ENCODE measurements around the gene RYR3.

RYR3 gene

DNA sequence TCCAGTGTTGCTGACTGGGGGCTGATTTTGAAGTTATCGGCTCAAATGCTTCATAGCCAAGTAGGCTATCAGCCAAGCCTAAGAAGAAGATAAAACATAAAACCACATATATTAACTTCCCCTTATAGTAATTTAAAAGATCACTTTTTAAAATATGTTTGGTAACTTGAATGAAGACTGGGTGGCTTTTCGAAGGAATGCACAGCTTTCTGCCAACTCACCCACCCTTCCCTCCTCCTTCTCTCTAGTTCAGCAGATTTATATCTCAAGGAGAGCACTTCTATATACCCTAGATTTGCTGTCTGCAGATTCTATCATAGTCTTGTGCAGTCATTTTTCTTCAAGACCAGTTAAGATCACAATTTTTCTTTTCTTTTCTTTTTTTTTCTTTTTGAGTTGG, 468.1 kb downstream of the RYR3 start:
- H2AFZ ChIP-seq (ENCODE audit: low read depth, low read length, severe bottlenecking), result no peak overlapping the region
- H3K9ac ChIP-seq (ENCODE audit: low read length), result no peak overlapping the region
- no peaks in the 10 kb centered on the region for H3K9me3 ChIP-seq (ENCODE audit: insufficient read depth, low read length)
- H3K79me2 ChIP-seq (ENCODE audit: insufficient read depth, low read length), result no peaks in the 10 kb centered on the region
- H3K27ac ChIP-seq (ENCODE audit: low read depth, low read length), result no peak overlapping the region
- no peak overlapping the region for H3K4me2 ChIP-seq (ENCODE audit: low read depth, low read length, poor library complexity, severe bottlenecking)
- TF ChIP-seq, protein P1, sequence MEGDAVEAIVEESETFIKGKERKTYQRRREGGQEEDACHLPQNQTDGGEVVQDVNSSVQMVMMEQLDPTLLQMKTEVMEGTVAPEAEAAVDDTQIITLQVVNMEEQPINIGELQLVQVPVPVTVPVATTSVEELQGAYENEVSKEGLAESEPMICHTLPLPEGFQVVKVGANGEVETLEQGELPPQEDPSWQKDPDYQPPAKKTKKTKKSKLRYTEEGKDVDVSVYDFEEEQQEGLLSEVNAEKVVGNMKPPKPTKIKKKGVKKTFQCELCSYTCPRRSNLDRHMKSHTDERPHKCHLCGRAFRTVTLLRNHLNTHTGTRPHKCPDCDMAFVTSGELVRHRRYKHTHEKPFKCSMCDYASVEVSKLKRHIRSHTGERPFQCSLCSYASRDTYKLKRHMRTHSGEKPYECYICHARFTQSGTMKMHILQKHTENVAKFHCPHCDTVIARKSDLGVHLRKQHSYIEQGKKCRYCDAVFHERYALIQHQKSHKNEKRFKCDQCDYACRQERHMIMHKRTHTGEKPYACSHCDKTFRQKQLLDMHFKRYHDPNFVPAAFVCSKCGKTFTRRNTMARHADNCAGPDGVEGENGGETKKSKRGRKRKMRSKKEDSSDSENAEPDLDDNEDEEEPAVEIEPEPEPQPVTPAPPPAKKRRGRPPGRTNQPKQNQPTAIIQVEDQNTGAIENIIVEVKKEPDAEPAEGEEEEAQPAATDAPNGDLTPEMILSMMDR (IDR thresholded peaks at IDR 0.05; ENCODE audit: insufficient read depth, low read length, poor library complexity, severe bottlenecking), result no peak
- TF ChIP-seq EZH2phosphoT487 (conservative IDR thresholded peaks at IDR 0.05; ENCODE audit: low read length), result no peak
- H3K27me3 ChIP-seq (ENCODE audit: low read length), result 0 out of 2 replicates have a peak, but pooled peaks cover 4% of the 10 kb centered on the region
- H3K9me2 ChIP-seq (replicated peaks; ENCODE audit: insufficient read depth, low read length), result no peaks in the 10 kb centered on the region
- no peak overlapping the region for H3K4me3 ChIP-seq (ENCODE audit: insufficient read depth, low read length, poor library complexity, severe bottlenecking)
- H4K20me1 ChIP-seq (ENCODE audit: low read depth, low read length), result no peaks in the 10 kb centered on the region
- H3F3A ChIP-seq (ENCODE audit: insufficient read depth), result no peaks in the 10 kb centered on the region
- H3K36me3 ChIP-seq (ENCODE audit: low read length), result no peaks in the 10 kb centered on the region

DNA sequence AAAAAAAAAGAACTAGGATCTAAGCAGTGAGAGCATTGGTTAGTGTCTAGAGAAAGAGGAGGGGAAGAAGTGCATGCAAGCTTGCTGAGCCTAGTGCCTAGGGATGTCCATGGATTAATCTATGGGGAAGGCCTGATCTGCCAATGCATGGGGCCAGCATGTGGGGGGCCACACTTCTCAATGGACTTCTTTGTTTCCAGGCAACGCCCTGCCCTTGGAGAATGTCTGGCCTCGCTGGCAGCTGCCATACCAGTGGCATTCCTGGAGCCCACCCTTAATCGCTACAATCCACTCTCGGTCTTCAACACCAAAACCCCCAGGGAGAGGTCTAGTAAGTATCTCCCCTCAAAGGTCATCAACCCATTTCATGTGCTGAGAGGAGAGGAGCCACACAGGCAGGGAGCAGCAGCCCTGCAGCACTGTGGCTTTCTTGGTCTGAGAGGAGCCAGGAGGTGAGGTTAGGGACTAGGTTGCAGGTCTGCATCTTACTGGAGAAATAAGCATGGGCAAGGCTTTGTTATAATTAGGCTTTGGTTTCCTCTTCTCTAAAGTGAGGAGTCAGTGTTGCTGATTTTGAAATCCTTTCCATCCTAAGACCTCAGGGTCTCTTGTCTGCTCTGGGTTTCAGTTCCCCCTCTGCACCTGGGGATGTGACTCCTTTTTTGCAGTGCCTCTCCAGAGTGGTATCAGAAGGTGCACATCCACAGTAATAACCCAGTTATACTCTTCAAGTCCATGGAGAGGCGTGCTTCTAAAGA, 469.4 kb downstream of the RYR3 start:
- Histone ChIP-seq H3K36me3 (ENCODE audit: low read length) (no peaks in the 10 kb centered on the region), H3K9me3 (ENCODE audit: insufficient read depth, low read length) (no peaks in the 10 kb centered on the region), H3K27me3 (ENCODE audit: low read length) (0 out of 2 replicates have a peak, but pooled peaks cover 4% of the 10 kb centered on the region), H3K4me2 (ENCODE audit: low read depth, low read length, poor library complexity, severe bottlenecking) (no peak overlapping the region), H3K27ac (ENCODE audit: low read depth, low read length) (no peak overlapping the region), H4K20me1 (ENCODE audit: low read depth, low read length) (no peaks in the 10 kb centered on the region), H3K9ac (ENCODE audit: low read length) (no peak overlapping the region), H3F3A (ENCODE audit: insufficient read depth) (no peaks in the 10 kb centered on the region), H2AFZ (ENCODE audit: low read depth, low read length, severe bottlenecking) (no peak overlapping the region), H3K4me3 (ENCODE audit: insufficient read depth, low read length, poor library complexity, severe bottlenecking) (no peak overlapping the region), H3K9me2 (replicated peaks; ENCODE audit: insufficient read depth, low read length) (no peaks in the 10 kb centered on the region), H3K79me2 (ENCODE audit: insufficient read depth, low read length) (no peaks in the 10 kb centered on the region)
- TF ChIP-seq, protein P1 (IDR thresholded peaks at IDR 0.05; ENCODE audit: insufficient read depth, low read length, poor library complexity, severe bottlenecking), result no peak
- no peak for TF ChIP-seq EZH2phosphoT487 (conservative IDR thresholded peaks at IDR 0.05; ENCODE audit: low read length)

DNA sequence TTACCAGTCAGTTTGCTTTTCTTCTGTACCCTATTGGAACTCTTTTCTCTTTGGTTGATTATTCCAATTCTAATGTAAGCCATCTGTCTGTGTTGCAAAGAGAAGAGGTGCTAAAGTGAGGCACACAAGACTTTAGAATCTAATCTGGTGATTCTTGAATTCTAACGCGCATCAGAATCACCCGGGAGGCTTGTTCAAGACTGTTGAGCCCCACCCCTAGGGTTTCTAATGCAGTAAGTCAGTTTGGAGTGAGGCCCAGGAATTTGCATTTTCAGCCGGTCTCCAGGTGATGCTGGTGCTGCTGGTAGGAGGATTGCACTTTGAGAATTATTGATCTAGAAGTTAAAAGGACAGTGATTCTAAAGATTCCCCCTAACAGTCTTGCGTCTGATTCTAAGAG, 472.2 kb downstream of the RYR3 start:
- Histone ChIP-seq H3K27me3 (ENCODE audit: low read length) (no peaks in the 10 kb centered on the region), H4K20me1 (ENCODE audit: low read depth, low read length) (no peaks in the 10 kb centered on the region), H3K36me3 (ENCODE audit: low read length) (no peaks in the 10 kb centered on the region), H3K9ac (ENCODE audit: low read length) (no peak overlapping the region), H3K4me2 (ENCODE audit: low read depth, low read length, poor library complexity, severe bottlenecking) (no peak overlapping the region), H3F3A (ENCODE audit: insufficient read depth) (no peaks in the 10 kb centered on the region), H2AFZ (ENCODE audit: low read depth, low read length, severe bottlenecking) (no peak overlapping the region), H3K9me2 (replicated peaks; ENCODE audit: insufficient read depth, low read length) (no peaks in the 10 kb centered on the region), H3K79me2 (ENCODE audit: insufficient read depth, low read length) (no peaks in the 10 kb centered on the region), H3K9me3 (ENCODE audit: insufficient read depth, low read length) (no peaks in the 10 kb centered on the region), H3K27ac (ENCODE audit: low read depth, low read length) (no peak overlapping the region), H3K4me3 (ENCODE audit: insufficient read depth, low read length, poor library complexity, severe bottlenecking) (no peak overlapping the region)
- no peak for TF ChIP-seq EZH2phosphoT487 (conservative IDR thresholded peaks at IDR 0.05; ENCODE audit: low read length)
- TF ChIP-seq, protein P1 (IDR thresholded peaks at IDR 0.05; ENCODE audit: insufficient read depth, low read length, poor library complexity, severe bottlenecking), result no peak

Measured in SU-DHL-6 (cell line).